Fibroblast of upper back skin (primary cell): ENCODE measurements around the gene TLL1.

Experiments used
- DNase-seq: peaks from one replicate; pipeline ENCODE4 v3.0.0-alpha.2; 2013

TLL1 gene

DNA sequence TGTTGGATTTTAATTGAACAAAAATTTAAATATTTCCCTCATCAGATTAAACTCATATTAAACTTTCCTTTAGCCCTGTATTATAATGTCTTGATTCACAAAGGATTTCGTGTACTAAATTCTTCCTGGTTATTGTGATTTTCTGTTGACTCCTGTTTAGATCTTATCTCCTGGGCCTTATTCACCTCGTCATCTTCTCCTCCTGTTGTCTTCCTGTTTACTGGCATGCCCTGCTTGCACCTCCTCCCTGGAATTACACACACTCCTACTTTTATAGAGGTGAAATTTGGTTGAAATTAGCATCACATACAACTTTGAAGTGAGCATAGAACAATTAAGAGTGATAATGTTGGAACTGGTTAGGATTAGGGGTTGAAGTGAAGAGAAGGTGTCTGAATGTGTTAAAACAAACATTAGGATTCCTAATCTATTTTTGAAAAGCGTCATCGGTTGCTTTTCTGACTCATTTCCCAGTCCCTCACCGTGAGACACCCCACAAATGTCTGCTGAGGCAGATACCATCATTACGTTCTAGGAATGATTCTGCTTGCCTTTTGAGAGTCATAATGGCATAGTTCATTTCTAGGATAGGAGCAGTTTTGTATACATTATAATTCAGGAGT is 32.5 kb downstream of the TLL1 start:
- no peak for DNase-seq

DNA sequence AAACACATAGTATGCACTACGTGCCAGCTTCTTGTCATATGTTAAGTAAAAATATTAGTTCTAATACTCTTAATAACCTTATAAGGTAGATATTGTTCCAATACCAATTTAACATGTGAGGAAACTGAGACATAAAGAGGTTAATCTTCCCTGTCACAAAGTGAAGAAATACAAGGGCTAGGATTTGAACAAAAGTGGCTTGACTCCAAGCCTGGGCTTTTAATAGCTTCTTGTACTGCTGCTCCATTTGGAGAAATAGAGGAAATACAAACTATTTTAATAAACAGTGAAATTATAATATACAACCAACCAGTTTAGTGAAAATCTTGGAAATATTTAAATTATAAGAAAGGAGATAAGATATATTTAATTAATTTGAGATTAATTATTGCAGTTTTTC is 33.2 kb downstream of the TLL1 start:
- no peak for DNase-seq

DNA sequence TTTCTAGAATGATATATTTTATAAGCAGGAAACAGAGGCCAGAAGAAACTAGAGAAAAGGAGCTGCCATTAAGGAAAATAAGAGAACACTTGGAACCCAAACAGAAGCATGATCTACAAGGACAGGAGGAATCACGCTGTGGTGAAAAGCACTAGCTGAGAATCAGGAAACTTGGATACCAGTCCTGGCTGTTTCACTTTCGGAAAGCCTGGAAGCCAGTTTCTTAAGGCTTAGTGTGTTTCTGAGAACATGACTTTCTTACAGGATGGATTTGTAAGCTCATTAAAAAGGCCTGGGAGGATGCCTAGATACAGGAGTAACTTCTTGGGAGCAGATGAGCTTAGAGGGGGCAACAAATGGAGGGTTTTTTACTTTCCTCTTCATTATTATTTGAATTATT is 36.9 kb downstream of the TLL1 start:
- DNase-seq = no peak

DNA sequence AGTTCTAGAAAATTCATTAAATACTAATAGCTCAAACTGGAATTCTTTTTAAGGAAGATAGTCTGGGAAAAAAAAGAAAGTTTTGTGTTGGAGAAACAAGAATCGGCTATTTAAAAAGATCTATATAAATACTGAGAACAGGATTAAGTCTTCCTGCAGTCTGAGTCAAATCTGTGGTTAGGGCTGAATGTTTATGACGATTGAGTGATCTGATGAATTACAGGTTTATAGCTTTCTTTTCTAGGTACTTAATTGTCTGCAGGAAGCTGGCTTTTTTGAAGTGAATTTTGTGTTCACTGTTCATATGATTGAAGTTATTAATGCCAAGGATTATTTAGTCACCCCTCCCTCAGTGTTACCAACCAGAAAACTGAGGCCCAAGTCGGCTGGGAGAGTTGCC is 42.2 kb downstream of the TLL1 start:
- peak; percentile 3 for DNase-seq

DNA sequence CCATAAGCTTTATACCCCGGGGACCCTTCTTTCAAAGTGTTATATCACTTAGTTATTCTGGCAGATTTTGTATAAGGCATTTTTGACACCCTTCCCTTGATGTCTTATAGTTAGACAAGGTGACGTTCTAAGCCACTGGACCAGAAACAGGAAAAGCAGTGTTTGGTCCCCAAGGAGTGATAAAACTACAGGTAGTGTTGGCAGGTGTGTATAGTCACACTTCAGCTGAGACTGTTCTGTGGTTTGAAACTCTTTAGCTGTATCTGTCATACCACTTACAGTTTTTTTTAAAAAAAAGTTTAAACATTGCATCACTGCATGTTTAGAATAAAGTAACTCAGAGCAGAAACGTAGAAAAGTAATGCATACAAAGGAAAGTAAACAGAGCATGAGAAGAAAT is 48.5 kb downstream of the TLL1 start:
- no peak for DNase-seq

DNA sequence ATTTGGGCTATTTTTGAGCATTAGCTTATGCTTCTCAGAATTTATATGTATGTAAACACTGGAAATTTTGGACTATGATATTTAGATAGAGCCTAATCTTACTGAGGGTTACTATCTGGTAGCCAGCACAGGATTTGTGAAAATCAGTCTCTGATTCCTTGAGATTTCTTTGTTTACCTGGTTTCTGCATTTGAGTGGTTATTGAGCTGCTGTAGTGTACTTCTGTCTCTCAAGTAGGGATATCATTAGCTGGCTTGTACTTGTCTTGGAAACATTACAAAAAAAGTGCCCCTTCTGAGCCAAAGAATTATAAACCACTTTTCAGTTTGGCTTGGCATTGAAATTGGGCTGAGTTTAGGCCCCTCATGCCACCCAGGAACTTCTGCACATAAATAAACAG is 49.7 kb downstream of the TLL1 start:
- DNase-seq = no peak

DNA sequence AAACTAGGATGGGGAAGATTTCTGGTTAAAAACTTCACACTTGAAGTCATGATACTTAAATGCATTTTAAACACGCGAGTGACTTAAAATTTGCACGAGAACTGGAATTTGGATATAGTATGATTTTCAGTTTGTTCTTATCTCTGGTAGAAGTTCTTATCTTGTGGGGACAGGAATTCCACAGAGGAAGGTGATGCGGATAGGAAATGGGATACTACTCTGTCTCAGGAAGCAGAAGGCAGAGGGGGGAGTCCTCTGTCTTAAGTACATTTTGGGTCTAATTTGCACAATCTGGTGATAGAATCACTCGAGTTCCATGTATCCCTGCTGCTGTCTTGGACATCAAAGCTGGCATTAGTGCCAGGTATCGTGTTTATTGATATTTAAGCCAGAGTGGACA is 53.3 kb downstream of the TLL1 start:
- DNase-seq = no peak

DNA sequence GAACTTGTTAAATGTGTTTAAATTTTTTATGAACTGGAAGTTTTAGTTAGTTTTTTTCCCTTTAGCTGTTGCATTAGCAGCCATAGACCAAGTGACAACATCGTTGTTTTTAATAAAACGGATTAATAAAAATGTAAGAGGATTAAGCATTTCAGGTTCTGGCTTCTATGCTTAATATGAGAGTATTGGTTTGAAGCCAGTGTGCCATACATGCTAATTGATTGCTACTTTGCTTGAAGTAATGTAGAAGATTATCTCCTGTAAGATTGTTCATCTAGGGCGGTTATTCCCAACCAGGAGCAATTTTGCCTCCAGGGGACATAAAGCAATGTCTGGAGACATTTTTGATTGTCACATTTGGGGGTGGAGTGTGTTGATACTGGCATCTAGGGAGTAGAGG is 54.3 kb downstream of the TLL1 start:
- DNase-seq = no peak

DNA sequence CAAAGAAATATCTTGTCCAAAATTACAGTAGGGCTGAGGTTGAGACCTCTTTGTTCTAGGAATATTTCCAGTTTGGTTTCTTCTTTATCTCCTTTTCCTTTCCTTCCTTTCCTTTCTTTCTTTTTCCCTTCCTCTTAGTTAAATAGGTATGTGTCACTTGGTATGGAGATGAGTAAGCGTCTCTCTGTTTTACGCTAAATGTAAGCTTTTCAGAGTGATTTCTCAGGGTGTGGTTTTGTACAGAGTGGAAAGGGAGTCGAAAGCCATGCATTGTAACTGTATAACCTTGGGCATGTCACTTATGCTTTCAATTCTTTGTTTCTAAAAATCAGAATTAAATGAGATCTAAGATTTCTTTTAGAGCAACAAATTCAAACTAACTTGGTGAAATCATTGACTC is 54.8 kb downstream of the TLL1 start:
- DNase-seq = no peak

DNA sequence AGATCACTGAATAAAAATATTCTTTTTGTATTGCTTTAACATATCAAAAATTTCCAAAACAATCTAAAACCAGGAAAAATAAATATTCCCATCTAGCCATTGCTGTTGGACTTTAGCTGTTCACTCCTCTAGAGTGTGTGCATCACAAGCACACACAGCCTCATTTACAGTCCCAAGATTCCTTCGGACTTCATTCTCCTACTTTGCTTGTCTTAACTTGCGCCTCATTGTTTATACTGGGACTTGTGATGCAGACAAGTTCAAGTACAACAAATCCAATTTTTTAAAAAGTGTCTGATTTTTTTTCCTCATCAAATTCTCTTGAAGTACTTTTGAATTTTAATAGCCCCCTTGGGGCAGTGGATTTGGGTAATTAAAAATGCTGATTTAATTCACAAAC is 55.6 kb downstream of the TLL1 start:
- DNase-seq = no peak

DNA sequence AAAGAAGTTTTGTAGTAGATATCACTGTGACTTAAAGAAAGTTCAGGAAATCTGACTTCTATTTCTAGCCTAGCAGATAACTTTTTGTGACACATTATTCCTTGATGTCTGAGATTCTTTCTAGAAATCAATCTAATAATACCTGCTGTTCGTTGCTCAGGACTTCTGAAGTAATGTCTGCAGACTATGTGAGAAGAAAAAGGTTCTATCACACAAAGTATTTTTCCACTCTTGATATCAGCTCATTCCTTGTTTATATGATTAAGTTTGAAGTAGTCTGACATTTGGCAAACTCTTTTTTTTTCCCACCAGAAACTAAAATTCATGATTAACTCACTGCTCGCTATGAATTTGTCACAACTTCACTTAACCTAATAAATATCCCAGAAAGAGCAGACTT is 56.6 kb downstream of the TLL1 start:
- DNase-seq = no peak

DNA sequence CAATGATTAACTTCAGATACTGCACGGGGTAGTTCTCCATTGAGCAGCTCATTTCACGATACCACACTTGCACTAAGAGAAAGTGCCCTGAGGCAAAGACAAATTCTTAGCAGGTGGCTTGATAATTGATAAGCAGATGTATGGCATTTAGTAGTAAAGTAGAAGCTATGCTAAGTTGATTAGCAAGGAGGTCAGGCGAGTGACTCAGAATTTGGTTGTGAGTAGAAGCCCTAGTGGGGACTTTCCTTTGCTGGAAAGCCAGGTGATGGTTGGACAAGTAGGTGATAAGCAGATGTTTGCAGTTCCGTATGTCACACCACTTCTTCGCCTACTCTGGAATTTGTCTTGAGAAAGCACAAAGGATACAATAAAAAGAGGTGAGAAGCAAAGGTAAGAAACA is 58.7 kb downstream of the TLL1 start:
- no peak for DNase-seq

DNA sequence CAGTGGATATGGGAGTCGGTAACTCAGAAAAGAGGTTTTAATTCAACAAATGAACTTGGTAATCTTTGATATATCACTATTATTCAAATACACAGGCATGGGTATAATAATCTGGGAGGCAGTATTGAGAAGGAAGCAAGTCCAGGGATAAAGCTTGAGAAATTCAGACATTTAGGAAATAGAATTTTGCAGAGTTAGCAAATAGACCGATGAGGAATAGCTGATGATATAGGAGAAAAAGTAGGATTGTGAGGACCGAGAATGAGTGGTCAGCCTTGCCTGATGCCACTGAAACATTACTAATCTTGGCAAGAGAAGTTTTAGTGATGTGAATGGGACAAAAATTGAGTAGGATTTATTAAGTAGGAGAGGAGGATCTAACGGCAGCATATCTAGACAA is 71.9 kb downstream of the TLL1 start:
- DNase-seq = no peak

DNA sequence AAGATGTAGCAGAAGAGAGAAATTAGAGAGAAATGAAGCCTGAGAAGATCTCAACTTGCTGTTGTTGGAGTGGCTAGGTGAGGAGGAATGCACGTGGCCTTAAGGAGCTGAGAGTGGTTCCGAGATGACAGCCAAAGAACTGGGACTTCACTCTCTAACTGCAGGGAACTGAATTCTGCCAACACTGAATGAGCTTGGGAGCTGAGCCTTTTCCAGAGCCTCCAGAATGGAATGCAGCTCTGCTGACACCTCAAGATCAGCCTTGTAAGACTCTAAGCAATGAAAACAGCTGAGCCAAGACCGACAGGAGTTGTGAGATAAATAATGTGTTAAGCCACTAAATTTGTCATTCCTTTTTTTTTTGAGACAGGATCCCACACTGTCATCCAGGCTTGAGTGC is 73.0 kb downstream of the TLL1 start:
- no peak for DNase-seq

DNA sequence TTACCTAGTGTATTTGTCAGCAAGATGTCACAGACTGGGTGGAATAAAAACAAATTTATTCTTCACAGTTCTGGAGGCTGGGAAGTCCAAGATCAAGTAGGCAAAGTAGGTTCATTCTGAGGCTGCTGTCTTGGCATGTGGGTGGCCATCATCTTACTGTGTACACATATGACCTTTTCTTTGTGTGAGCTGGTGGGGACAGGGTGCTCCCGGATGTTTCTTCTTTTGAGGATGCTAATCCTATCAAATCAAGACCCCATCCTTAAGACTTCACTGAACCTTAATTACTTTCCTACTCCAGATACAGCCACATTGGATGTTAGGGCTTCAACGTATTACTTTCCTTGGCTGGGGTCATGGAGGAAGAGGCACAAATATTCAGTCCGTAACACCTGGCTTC is 74.0 kb downstream of the TLL1 start:
- DNase-seq = no peak

DNA sequence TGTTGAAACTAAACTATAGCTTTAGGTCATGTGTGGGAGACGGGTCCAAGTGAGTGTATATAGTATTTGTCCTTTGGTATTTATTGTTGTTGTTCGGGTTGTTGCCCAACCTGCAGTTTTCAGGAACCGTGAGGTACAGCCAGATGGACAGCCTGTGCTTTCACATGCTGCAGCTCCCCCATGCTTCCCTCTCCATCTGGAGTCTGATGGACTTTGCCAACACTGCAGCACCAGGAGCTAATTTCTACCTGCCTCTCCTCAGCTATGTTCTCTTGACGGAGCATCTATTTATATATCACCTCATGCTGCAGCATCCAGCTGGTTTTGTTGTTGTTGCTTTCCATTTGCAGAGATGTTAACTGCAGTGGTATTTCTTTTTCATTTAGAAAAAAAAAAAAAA is 80.1 kb downstream of the TLL1 start:
- DNase-seq = no peak

DNA sequence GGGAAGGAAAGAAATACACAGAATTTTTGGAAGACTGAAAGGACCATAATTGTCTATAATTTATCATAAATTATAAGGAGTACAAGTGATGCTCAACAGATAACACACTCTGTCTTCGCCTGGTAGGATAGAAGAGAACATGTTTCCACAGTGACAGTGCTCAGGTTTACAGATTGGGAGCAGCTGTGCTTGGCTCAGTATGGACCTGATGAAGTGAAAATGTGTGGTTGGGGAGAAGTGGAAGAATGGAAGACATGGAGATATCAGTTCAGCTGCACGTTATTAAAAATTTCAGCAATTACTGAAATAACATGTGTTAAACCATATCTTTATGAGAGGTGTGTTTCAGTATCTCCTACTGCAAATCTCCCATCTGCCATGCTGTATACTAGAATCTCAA is 90.6 kb downstream of the TLL1 start:
- DNase-seq = no peak

DNA sequence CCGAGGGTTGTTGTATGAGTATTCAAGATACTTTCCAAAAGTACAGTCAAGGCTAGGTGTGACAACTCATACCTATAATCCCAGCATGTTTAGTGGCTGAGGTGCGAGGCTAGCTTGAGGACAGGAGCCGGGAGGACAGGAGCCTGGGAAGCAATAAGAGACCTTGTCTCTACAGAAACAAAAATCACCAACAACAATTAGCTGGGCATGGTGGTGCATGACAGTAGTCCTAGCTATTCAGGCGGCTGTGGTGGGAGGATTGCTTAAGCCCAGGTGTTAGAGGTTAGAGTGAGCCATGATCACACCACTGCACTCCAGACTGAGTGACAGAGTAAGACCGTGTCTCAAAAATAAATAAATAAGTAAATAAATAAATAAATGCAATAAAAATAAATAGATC is 91.6 kb downstream of the TLL1 start:
- no peak for DNase-seq

DNA sequence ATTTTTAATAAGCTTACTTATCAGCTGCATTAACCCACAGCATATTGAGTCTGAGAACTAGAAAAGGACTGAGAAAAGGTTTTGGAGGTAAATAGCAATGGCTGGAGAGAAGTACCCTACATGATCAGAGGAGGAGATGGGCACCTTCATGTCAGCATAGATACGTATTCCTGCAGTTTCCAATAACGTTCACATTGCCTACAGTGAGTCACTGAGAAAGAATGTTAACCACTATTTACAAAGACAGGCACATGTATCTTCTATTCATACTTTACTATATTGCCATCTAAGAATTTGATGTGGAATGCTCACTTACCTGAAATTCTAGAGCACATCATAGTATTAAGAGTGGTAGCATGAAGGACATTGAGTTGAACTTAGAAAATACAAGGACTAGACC is 92.5 kb downstream of the TLL1 start:
- peak; percentile 23 for DNase-seq

DNA sequence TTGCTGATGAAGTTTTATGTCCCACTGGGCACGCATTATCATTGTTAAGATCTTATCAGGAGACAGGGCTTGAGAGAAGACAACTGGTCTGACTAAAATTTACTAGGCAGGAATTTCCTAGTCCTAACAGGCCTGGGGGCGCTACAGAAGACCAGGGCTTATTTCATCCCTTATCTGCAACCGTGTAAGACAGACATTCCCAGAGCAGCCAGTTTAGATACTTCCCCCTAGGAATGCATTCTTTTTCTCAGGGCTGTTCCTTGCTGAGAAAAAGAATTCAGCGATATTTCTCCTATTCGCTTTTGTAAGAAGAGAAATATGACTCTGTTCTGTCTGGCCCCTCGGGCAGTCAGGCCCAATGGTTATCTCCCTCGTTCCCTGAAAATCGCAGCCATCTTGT is 93.8 kb downstream of the TLL1 start:
- DNase-seq = no peak

DNA sequence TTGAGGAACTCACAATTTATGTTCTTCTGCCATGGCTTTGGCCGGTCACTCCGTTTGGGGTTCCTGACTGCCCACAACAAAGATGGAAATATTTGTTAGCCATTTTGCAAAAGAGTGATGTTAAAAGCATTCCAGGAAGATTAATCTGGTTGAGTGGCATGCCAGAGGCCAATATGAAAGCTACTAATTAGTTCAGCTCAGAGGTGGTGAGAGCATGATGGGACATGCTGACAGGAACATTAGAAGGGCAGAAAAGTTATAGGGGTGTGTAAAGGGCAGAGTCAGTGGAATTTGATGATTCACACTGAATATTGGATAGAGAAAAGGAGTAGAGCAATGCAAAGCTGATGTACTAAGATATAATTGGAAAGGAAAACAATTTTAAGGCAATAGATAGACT is 94.4 kb downstream of the TLL1 start:
- peak; percentile 72 for DNase-seq

DNA sequence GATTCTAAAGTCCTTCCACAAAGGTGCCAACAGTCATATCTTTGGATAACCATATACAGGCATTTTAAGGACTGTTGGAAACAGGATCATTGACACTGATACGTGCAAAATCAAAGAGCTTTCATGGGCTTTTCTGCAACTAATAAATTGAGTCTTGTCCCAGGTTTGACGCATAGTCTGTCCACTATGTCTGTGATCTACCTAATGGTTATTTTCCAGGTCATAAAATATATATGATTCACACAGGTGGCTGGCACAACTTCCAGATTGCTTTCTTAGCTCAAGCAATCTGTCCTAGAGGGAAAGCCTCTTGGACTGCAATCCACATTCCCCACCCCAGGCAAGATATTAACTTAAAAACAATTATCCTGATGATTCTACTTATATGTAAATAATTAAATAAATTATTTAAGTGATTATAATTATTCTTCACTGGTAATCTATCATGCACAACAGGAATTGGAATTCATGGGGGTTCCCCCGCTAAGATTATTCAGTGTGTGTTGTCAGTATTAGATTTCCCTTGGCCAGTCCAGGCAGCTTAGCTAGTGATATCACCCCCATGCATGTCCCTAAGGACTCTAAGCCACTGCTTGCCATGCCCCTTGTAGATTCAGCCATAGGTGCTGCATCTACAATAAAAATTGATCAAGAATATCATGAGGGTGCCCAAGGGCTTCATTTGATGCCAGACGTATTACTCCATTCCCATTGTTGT is 97.8 kb downstream of the TLL1 start:
- DNase-seq = no peak

DNA sequence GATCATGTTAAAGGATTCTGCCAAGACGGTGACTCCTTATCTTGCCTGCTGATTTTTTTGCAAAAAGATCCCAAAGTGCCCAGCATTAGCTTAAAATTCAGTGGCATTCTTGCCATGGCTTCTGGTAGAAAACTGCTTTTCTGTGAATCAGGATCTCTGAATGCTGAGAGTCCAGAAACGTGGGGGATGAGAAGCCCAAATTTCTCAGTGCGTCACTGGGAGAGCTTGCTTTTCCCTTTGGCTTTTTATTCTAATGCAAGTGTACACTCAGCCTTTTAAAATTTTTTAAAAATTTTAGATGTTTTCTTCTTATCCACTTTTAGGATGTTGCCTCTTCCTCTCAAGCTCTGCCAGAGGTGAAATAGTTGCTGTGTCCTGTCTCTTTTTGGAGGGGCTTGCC is 98.4 kb downstream of the TLL1 start:
- no peak for DNase-seq

DNA sequence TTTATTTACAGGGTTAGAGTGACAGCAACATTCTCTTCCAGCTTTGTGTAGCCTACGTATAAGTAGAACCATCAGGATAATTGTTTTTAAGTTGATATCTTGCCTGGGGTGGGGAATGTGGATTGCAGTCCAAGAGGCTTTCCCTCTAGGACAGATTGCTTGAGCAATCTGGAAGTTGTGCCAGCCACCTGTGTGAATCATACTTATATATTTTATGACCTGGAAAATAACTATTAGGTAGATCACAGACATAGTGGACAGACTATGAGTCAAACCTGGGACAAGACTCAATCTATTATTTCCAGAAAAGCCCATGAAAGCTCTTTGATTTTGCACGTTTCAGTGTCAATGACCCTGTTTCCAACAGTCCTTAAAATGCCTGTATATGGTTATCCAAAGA is 98.9 kb downstream of the TLL1 start:
- peak; percentile 67 for DNase-seq

DNA sequence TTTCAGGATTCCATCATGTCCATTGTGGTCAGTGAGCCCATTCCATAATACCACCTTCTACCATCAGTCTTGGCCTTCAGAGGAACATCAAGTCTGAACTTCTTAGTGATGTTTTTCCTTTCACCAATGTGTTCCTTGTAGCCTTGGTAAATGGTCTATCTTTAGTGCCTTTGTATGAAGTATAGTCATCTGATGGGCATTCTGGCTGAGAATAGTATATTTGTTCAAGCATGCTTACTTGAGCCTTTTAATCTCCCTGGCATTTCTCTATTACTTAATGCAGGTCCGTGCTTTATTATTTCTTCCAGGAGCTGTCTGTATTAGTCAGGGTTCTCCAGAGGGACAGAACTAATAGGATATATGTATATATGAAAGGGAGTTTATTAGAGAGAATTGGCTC is 99.7 kb downstream of the TLL1 start:
- DNase-seq = peak; percentile 34
